Smooth muscle cell (in vitro differentiated cells): ENCODE results near the gene WDR82. TPM values are rescaled to one million over a fixed set of nuclear protein-coding genes. Genes with fewer than 3 reads are reported as not detected.

Experiments
- DNase-seq: peaks from one replicate; lab custom pipeline; 2025; ENCODE audit not compliant: unreplicated experiment; lab: John Stamatoyannopoulos, UW
- H2AFZ ChIP-seq: fragments of 200-600 bp; sonication (generic); 2 replicates; pipeline ENCODE4 v1.6.0; 2016; ENCODE audit warnings: antibody characterized with exemption, low read depth, mild to moderate bottlenecking
- H3F3A ChIP-seq: fragments of 200-600 bp; sonication (generic); 2 replicates; pipeline ENCODE4 v1.6.0; 2017; ENCODE audit warnings: antibody characterized with exemption, low read depth
- H3K27ac ChIP-seq: fragments of 200-600 bp; sonication (generic); 2 replicates; pipeline ENCODE4 v1.5.1; 2016; ENCODE audit warnings: low read depth, mild to moderate bottlenecking
- H3K27me3 ChIP-seq: fragments of 200-600 bp; sonication (generic); 2 replicates; pipeline ENCODE4 v1.6.1; 2016; ENCODE audit warnings: low read depth, mild to moderate bottlenecking
- H3K36me3 ChIP-seq: fragments of 200-600 bp; sonication (generic); 2 replicates; pipeline ENCODE4 v1.5.1; 2016; ENCODE audit warnings: low read depth
- H3K4me1 ChIP-seq: fragments of 200-600 bp; sonication (generic); 2 replicates; pipeline ENCODE4 v1.5.1; 2016; ENCODE audit warnings: low read depth
- H3K4me2 ChIP-seq: fragments of 200-600 bp; sonication (generic); 2 replicates; pipeline ENCODE4 v1.6.0; 2016; ENCODE audit warnings: mild to moderate bottlenecking
- H3K4me3 ChIP-seq: fragments of 200-600 bp; sonication (generic); 2 replicates; pipeline ENCODE4 v1.5.1; 2016; ENCODE audit warnings: mild to moderate bottlenecking
- H3K79me2 ChIP-seq: fragments of 200-600 bp; sonication (generic); 2 replicates; pipeline ENCODE4 v1.6.0; 2016; ENCODE audit warnings: low read depth, mild to moderate bottlenecking
- H3K9ac ChIP-seq: fragments of 200-600 bp; sonication (generic); 2 replicates; pipeline ENCODE4 v1.6.0; 2016; ENCODE audit warnings: low read depth
- H3K9me3 ChIP-seq: fragments of 200-600 bp; sonication (generic); replicated peaks from 2 replicates; pipeline ENCODE4 v1.5.1; 2016; ENCODE audit warnings: low read depth
- H4K20me1 ChIP-seq: fragments of 200-600 bp; sonication (generic); 2 replicates; pipeline ENCODE4 v1.6.0; 2016; ENCODE audit warnings: low read depth
- CTCF ChIP-seq: fragments of 200-600 bp; sonication (generic); IDR thresholded peaks from 2 replicates; pipeline ENCODE4 v1.5.1; 2017; ENCODE audit warnings: borderline replicate concordance, mild to moderate bottlenecking, antibody characterized with exemption; ENCODE audit not compliant: insufficient read depth, poor library complexity, severe bottlenecking
- WGBS: methylation state at CpG from one replicate; pipeline ENCODE4 v1.1.7; 2016; ENCODE audit warnings: low lambda C conversion rate; 5-methylcytosine and 5-hydroxymethylcytosine counted together
- polyA plus RNA-seq: library from polyadenylated mRNA; unstranded; fragments of >200 nt; fragmentation: Nextera tagmentation; extraction: Ambion mirVana; gene quantifications from 2 replicates; pipeline ENCODE4 v1.2.1, GENCODE V29; 2016
- total RNA-seq: library from RNA; depleted of rRNA; stranded (reverse); fragments of >200 nt; gene quantifications from 2 replicates; pipeline ENCODE4 v1.2.3, GENCODE V29; 2014

WDR82 gene
- total and polyA plus RNA-seq, 2 experiments from 2014 or later = 26.1 to 48.3 TPM

GRCh38 chr3:52225452-52226228 lies 52.8 kb downstream of the WDR82 start, which contains the start of gene TLR9:
Gene TLR9, minus strand, starts transcription at chr3:52225645. Its CDS starts 116 bp downstream, at chr3:52225529.
- Histone ChIP-seq H3K36me3 (no peaks in the 10 kb centered on the region), H3F3A (no peaks in the 10 kb centered on the region), H3K27me3 (no peaks in the 10 kb centered on the region), H4K20me1 (peaks cover 7% of the 10 kb centered on the region), H3K27ac (no peak within 1 kb of the TSS), H3K9me3 (no peaks in the 10 kb centered on the region), H3K9ac (no peak within 1 kb of the TSS), H3K79me2 (no peaks in the 10 kb centered on the region), H3K4me1 (no peaks in the 10 kb centered on the region), H3K4me2 (no peak within 1 kb of the TSS), H3K4me3 (no peak within 1 kb of the TSS), H2AFZ (no peak within 1 kb of the TSS)
- 90% methylated on average over 9 of the region's 9 CpGs for WGBS
- TF ChIP-seq CTCF = no peak
- DNase-seq = no peak

- no peak overlapping the region for H3K4me2 ChIP-seq
- 96% methylated on average over 32 of the region's 32 CpGs for WGBS
- no peaks in the 10 kb centered on the region for H3F3A ChIP-seq
Measured at GRCh38 chr3:52223449-52224408, 54.7 kb downstream of the WDR82 start.

GRCh38 chr3:52222319-52223221 lies 55.9 kb downstream of the WDR82 start:
- TF ChIP-seq CTCF = no peak
- Histone ChIP-seq H3K4me2 (no peak overlapping the region), H4K20me1 (no peaks in the 10 kb centered on the region), H2AFZ (no peak overlapping the region), H3K79me2 (no peaks in the 10 kb centered on the region), H3F3A (no peaks in the 10 kb centered on the region), H3K4me1 (no peaks in the 10 kb centered on the region), H3K4me3 (no peak overlapping the region), H3K36me3 (no peaks in the 10 kb centered on the region), H3K9ac (no peak overlapping the region), H3K9me3 (no peaks in the 10 kb centered on the region), H3K27ac (no peak overlapping the region), H3K27me3 (no peaks in the 10 kb centered on the region)
- WGBS = 96% methylated on average over 41 of the region's 41 CpGs
- no peak for DNase-seq

More at GRCh38 chr3:52223449-52224408, 54.7 kb downstream of the WDR82 start:
- no peaks in the 10 kb centered on the region for H3K27me3 ChIP-seq
- no peaks in the 10 kb centered on the region for H3K4me1 ChIP-seq
- H3K9ac ChIP-seq = no peak overlapping the region
- no peak overlapping the region for H3K4me3 ChIP-seq
- H3K27ac ChIP-seq = no peak overlapping the region
- no peaks in the 10 kb centered on the region for H3K36me3 ChIP-seq
- DNase-seq = no peak
- H3K79me2 ChIP-seq = no peaks in the 10 kb centered on the region
- no peak overlapping the region for H2AFZ ChIP-seq
- TF ChIP-seq CTCF = no peak
- no peaks in the 10 kb centered on the region for H4K20me1 ChIP-seq
- no peaks in the 10 kb centered on the region for H3K9me3 ChIP-seq
